Femur (tissue), 1 donor: ENCODE data around the gene PTPN6.

Source experiments
- DNase-seq: peaks from one replicate; pipeline ENCODE4 v3.0.0-alpha.2; 2017

The PTPN6 gene

DNA sequence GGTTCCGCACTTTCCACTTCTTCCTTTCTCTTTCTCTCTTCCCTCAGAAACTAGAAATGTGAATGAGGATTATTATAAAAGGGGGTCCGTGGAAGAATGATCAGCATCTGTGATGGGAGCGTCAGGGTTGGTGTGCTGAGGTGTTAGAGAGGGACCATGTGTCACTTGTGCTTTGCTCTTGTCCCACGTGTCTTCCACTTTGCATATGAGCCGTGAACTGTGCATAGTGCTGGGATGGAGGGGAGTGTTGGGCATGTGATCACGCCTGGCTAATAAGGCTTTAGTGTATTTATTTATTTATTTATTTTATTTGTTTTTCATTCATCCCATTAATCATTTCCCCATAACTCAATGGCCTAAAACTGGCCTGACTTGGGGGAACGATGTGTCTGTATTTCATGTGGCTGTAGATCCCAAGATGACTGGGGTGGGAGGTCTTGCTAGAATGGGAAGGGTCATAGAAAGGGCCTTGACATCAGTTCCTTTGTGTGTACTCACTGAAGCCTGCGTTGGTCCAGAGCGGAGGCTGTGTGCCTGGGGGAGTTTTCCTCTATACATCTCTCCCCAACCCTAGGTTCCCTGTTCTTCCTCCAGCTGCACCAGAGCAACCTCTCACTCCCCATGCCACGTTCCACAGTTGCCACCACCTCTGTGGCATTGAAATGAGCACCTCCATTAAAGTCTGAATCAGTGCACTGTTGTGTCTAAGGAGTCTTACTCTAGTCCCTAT is 28.0 kb upstream of the PTPN6 start:
- DNase-seq: no peak

DNA sequence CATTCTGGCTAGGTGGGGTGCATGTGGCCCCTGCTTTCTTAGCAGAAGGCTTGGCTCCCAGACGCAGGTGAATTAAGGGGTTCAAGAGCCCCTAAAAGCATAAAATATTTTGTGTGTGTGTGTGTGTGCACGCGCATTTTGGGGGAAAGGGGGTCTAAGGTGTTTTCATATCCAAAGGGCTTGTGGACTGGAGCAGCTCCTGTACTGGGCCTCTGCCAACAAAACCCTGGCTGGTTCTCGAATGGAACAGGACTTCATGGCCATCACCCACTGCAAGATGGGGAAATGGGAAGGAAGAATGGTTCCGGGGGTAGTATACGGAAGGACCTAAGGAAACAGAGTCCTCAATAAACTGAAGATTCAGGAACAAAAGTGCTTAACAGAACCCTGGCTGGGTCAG is 27.3 kb upstream of the PTPN6 start:
- DNase-seq: no peak

DNA sequence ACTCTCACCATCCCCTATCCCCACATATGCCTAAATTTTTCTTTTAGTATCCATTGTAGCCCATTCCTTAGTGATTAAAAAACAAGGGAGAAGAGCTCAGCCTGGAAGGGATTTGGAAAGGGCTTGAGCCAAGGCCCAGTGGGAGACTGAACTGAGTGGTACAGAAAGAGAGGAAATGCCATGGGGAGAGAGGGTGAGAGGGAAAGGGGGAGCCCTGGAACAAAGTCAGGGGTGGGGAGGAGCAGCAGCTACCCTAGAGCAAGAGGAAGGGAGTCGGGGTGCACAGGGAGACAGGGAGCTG is 26.0 kb upstream of the PTPN6 start:
- peak; percentile 56 for DNase-seq

DNA sequence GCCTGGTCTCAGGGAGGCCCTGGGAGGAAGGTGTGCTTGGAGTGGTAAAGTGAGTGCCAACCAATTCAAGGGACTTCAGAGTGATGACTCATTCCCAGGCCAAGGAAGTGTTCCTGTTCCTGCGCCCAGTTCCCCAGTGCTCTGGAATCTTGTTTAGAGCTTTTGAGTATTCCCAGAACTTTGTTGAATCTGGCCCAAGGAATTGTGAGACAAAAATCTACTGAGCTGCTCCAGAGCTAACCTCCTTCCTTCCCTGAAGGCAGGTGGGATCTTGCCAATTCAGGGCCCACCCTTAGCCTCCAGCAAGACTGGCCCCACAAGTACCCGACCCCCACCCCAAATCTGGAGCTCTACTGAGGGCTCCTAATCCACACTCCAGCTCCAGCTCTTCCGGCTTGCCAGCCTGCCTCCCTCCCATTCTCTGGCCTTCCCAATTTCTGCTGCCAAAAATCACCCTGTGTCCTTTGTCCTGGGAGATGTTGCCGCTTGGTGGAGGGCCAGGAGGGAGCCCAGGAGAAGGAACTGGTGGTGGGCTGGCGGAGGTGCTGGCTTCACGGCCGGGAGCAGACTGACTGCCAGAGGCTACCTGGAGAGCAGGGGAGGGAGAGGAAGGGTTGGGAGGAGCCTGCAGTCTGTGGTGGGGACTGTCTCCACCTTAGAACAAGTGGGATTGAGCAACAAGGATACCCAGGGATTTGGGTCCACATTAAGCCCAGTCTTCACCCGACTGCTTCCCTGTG is 25.4 kb upstream of the PTPN6 start:
- peak; percentile 82 for DNase-seq

DNA sequence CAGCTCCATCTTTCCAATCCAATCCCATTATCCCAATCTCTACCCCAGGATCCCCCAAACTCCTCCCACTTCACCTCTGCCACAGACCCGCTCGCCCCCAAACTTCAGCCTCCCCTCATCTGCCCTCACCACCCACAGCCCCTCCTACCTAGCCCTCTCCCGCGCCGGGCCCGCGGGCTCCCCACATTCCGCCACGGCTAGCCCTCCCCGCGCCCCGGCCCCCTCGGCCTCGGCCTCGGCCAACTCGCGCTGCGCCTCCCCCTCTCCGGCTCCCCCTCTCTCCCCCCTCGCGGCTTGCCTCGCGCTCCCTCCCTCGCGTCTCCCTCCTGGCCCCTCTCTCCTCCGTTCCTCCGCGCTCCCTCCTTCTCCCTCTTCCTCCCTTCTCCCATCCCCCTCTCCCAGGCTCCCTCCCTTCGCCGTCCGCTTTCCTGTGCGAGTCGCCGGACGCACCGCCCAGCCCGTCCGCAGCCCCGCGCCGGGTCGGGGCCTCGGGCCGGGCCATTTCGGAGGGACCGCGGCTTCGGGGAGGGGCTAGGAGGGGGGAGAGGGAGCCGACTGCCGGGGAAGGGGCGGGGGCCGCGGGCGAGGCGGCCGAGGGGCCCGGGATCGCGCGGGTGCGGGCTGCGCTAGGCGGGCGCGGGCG is 23.7 kb upstream of the PTPN6 start, which contains the start of gene ATN1:
ATN1 (plus strand) TSS at position 581 of the 643 bp plus-strand sequence. CDS start 6,043 bp downstream, outside the sequence.
- peak; percentile 94 for DNase-seq

DNA sequence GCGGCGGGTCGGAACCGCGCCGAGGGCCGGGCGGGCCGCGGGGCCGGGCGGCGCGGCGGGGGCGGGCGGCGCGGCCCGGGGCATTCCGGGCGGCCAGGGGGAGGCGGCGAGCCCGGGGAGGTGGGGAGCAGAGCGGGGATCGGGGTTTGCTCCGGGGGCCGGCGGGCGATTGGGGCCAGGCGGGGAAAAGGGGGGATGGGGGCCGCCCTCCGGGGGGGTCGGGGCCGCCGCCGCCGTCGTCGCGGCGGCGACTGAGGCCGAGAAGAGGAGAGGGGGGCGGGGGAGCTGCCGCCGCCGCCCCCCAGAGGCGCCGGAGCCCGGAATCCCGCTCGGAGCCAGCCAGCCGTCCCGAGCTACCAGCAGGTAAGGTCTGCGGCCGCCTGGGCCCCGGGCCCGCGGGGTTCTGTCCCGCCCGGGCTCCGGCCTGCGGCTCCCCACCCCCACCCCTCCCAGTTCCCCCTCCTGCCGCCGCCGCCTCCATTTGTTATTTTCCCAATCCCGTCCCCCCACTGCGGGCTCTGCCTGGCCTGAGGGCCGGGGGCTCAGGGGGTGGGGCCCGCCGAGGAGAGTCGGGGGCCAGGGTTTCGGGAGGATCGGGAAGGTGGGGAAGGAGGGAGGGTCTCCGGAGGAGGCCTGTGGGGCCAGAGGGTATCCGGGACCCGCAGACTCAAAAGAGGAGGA is 23.0 kb upstream of the PTPN6 start:
- DNase-seq: peak; percentile 59

DNA sequence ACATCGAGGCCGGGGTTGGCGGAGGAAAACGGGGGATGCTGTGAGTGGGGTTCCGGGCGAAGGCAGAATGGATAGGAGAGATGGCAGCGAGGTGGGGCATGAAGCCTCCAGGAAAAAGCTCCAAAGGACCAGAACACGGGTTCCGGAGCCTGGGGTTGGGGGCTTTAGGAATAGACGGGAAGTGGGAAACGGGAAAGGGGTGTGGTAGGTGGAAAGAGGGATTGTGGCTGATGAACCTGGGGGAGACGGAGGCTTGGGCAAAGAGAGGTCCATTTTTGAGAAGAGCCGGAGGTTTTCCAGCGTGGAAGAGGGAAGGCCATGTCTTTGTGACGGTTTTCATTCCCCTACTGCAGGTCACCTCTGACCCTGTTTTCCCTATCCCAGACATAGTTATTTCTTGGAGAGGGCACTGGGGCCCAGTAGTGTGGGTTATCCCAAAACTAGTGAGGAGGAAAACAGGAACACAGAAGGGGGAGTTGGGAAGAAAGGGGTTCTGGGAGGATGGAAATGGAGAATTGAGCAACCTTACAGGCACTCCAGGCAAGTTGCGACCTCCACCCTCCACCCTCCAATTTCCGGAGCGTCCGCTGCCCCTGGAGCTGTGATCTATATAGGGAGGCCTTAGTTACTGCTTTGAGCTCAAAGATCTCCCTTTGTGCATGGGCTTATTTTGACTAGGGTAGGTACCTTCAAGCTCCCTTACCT is 22.3 kb upstream of the PTPN6 start:
- DNase-seq: no peak

DNA sequence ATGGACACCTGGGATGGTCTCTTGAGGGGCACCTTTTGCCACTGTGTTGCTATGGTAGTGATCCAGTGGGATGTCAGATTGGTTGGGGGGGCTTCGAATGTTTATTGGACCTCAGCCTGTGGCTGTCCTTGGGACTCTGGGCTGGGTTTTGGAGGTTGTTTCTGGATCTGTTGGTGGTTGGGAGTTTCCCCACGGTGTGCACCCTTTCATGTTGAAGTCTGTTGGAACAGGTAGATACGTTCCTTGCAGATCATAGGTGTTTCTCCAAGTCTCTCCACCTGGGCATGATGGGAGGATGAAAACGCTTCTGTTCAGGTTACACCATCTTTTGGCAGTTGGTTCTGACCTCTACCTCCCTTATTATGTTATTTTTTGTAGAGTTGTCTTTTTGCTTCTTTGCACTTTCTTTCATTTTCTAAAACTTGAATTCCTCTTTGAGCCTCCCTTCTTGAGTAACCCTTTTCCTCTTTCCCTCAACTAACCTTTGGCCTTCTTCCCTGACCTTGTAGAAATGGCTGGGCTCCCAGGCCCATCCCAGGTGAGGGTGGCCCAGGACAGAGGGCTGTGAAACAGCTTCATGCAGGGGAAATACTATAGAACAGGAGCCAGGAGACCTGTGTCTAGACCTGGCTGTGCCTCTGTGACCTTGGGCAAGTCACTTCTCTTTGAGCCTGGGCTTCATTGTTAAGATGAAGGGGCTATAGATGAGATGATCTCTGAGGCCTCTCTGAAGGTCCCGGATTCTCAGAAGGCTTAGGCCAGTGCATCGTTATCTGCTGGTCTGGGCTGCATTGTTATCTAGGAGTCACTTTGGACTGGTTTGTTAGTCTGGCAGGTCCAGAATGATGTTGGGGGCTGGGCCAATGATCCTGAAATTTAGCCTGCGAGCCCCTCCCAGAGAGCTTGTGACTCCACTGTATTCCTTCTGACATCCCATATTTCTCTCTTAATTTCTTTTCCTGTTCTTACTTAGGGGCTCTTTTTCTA is 21.4 kb upstream of the PTPN6 start:
- no peak for DNase-seq

DNA sequence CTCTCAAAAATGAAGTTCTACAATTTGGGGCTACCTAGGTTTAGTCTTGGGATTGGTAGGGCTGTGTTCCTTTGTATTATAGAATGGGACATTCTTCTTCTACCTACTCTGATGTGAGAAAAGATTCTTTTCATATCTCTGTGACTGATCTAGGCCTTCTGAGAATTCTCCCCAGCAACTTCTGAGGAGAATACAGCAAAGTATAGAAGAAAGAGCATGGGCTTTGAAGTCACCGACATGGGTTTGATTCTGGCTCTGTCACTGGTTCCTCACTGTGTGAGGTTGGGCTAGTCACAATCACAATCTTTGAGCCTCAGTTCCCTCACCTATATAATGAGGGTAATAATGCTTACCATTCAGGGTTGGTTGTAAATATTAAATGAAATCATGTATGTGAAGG is 18.4 kb upstream of the PTPN6 start:
- no peak for DNase-seq

DNA sequence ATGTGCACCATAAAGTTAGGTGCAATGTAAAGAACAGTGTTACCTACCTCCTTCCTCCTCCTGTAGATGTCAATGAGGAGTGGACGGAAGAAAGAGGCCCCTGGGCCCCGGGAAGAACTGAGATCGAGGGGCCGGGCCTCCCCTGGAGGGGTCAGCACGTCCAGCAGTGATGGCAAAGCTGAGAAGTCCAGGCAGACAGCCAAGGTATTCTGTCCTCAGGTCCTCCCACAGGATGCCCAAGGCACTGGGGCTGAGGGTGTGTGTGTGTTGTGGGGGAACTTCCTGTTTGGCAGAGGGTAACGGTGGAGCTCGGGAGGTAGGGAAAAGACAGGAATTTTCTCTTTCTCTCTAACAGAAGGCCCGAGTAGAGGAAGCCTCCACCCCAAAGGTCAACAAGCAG is 17.0 kb upstream of the PTPN6 start:
- no peak for DNase-seq

DNA sequence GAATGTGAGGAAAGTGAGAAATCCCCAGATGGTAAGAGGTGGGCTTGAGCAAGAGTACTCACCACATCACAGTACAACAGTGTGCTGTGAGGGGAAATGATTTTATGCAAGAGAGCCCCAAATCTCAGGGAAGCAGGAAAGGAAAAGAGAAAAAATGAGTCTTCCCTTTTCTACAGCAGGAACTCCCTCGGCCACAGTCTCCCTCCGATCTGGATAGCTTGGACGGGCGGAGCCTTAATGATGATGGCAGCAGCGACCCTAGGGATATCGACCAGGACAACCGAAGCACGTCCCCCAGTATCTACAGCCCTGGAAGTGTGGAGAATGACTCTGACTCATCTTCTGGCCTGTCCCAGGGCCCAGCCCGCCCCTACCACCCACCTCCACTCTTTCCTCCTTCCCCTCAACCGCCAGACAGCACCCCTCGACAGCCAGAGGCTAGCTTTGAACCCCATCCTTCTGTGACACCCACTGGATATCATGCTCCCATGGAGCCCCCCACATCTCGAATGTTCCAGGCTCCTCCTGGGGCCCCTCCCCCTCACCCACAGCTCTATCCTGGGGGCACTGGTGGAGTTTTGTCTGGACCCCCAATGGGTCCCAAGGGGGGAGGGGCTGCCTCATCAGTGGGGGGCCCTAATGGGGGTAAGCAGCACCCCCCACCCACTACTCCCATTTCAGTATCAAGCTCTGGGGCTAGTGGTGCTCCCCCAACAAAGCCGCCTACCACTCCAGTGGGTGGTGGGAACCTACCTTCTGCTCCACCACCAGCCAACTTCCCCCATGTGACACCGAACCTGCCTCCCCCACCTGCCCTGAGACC is 15.6 kb upstream of the PTPN6 start:
- no peak for DNase-seq

DNA sequence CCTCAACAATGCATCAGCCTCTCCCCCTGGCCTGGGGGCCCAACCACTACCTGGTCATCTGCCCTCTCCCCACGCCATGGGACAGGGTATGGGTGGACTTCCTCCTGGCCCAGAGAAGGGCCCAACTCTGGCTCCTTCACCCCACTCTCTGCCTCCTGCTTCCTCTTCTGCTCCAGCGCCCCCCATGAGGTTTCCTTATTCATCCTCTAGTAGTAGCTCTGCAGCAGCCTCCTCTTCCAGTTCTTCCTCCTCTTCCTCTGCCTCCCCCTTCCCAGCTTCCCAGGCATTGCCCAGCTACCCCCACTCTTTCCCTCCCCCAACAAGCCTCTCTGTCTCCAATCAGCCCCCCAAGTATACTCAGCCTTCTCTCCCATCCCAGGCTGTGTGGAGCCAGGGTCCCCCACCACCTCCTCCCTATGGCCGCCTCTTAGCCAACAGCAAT is 14.9 kb upstream of the PTPN6 start:
- no peak for DNase-seq

DNA sequence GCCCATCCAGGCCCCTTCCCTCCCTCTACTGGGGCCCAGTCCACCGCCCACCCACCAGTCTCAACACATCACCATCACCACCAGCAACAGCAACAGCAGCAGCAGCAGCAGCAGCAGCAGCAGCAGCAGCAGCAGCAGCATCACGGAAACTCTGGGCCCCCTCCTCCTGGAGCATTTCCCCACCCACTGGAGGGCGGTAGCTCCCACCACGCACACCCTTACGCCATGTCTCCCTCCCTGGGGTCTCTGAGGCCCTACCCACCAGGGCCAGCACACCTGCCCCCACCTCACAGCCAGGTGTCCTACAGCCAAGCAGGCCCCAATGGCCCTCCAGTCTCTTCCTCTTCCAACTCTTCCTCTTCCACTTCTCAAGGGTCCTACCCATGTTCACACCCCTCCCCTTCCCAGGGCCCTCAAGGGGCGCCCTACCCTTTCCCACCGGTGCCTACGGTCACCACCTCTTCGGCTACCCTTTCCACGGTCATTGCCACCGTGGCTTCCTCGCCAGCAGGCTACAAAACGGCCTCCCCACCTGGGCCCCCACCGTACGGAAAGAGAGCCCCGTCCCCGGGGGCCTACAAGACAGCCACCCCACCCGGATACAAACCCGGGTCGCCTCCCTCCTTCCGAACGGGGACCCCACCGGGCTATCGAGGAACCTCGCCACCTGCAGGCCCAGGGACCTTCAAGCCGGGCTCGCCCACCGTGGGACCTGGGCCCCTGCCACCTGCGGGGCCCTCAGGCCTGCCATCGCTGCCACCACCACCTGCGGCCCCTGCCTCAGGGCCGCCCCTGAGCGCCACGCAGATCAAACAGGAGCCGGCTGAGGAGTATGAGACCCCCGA is 14.3 kb upstream of the PTPN6 start:
- peak; percentile 80 for DNase-seq

DNA sequence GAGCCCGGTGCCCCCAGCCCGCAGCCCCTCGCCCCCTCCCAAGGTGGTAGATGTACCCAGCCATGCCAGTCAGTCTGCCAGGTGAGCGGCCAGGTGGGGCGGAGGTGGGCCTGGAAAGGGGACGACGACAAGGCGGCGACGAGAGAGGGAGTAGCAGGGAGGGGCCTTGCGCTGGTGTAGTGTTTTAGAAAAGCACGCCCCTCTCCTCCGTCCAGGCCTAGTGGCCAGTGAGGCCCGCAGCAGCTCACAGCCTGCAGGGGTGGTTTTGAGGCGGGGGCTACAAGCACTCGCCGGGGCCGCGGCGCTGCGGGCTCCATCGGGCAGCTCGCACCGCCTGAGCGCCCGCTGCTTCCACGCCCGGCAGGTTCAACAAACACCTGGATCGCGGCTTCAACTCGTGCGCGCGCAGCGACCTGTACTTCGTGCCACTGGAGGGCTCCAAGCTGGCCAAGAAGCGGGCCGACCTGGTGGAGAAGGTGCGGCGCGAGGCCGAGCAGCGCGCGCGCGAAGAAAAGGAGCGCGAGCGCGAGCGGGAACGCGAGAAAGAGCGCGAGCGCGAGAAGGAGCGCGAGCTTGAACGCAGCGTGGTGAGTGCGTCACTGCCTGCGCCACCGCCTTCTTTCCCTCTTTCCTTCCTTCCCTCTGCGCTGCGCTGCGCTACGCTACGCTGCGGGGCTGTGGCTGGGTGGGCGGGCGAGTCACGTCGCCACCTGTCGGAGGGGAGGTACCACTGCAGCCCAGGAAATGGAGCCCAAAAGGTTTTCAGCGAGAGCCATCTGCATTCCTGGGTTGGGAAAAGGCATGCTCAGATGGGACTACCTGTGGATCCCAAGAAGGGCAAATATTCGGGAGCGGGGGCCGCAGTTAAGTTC is 13.4 kb upstream of the PTPN6 start:
- peak; percentile 96 for DNase-seq

DNA sequence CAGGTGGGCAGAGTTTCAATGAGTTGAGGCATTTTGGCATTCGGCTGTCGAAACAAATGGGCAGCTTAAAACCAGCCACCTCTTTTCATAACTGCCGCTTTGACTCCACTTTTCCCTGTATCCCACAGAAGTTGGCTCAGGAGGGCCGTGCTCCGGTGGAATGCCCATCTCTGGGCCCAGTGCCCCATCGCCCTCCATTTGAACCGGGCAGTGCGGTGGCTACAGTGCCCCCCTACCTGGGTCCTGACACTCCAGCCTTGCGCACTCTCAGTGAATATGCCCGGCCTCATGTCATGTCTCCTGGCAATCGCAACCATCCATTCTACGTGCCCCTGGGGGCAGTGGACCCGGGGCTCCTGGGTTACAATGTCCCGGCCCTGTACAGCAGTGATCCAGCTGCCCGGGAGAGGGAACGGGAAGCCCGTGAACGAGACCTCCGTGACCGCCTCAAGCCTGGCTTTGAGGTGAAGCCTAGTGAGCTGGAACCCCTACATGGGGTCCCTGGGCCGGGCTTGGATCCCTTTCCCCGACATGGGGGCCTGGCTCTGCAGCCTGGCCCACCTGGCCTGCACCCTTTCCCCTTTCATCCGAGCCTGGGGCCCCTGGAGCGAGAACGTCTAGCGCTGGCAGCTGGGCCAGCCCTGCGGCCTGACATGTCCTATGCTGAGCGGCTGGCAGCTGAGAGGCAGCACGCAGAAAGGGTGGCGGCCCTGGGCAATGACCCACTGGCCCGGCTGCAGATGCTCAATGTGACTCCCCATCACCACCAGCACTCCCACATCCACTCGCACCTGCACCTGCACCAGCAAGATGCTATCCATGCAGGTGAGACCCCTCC is 12.6 kb upstream of the PTPN6 start:
- DNase-seq: no peak

DNA sequence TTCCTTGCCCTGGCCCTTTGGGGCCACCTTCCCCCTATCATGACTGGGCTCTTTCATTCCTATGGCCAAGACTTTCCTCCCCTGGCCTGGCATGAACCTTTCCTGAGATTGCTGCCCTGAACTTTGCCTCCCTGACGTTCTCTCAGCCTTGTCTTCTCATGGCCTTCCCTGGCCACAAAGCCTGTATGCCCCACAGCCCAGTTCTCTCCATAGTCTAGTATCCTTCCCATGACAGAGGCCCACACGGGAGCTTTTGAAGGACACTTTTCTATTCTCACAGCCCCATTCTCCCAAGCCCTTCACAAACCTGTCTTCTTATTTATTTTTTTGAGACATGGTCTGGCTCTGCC is 12.0 kb upstream of the PTPN6 start:
- DNase-seq: no peak

DNA sequence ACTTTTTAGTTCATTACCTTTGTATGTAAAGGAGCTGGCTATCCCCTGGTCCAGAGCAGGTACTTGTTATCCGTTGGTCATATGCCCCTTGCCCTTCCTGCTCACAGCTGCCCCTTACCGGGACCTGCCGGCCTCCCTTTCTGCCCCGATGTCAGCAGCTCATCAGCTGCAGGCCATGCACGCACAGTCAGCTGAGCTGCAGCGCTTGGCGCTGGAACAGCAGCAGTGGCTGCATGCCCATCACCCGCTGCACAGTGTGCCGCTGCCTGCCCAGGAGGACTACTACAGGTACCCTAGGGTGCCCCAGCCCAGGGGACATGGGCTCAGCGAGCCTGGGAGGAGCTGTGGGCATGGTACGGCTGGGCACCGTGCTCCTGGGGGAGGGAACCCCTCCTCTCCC is 9.9 kb upstream of the PTPN6 start:
- DNase-seq: no peak

DNA sequence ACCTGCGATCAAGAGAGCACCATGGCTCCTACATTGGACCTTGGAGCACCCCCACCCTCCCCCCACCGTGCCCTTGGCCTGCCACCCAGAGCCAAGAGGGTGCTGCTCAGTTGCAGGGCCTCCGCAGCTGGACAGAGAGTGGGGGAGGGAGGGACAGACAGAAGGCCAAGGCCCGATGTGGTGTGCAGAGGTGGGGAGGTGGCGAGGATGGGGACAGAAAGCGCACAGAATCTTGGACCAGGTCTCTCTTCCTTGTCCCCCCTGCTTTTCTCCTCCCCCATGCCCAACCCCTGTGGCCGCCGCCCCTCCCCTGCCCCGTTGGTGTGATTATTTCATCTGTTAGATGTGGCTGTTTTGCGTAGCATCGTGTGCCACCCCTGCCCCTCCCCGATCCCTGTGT is 9.4 kb upstream of the PTPN6 start:
- no peak for DNase-seq
